C4-2B (cell line): Measurements from ENCODE around the gene AGBL1.

Source experiments
- H3K27ac ChIP-seq: fragments of 450-650 bp; 2 replicates; pipeline ENCODE4 v1.5.1; 2017
- CTCF ChIP-seq: fragments of 450-650 bp; conservative IDR thresholded peaks from 2 replicates; pipeline ENCODE4 v1.5.1; 2017; ENCODE audit warnings: mild to moderate bottlenecking
- ZFX ChIP-seq: fragments of 450-650 bp; IDR thresholded peaks from 2 replicates; pipeline ENCODE4 v1.6.1; 2017

AGBL1 gene

GRCh38 chr15:86237111-86237500 lies 157.4 kb downstream of the AGBL1 start:
- no peak for TF ChIP-seq ZFX
- TF ChIP-seq CTCF, result no peak
- no peak overlapping the region for H3K27ac ChIP-seq

GRCh38 chr15:86247249-86247955 lies 167.7 kb downstream of the AGBL1 start:
- TF ChIP-seq CTCF, result no peak
- no peak for TF ChIP-seq ZFX
- H3K27ac ChIP-seq, result no peak overlapping the region

- H3K27ac ChIP-seq, result no peak overlapping the region
- TF ChIP-seq CTCF, result no peak
- TF ChIP-seq ZFX, result no peak
Measured at GRCh38 chr15:86255247-86255646, 175.6 kb downstream of the AGBL1 start.

- no peak for TF ChIP-seq ZFX
- TF ChIP-seq CTCF, result no peak
- no peak overlapping the region for H3K27ac ChIP-seq
Measured at GRCh38 chr15:86256628-86257027, 177.0 kb downstream of the AGBL1 start.

GRCh38 chr15:86259589-86259988 lies 179.9 kb downstream of the AGBL1 start:
- TF ChIP-seq ZFX (no peak), CTCF (no peak)
- H3K27ac ChIP-seq, result no peak overlapping the region

GRCh38 chr15:86263230-86263629 lies 183.6 kb downstream of the AGBL1 start:
- no peak for TF ChIP-seq ZFX
- no peak for TF ChIP-seq CTCF

GRCh38 chr15:86266896-86267484 lies 187.3 kb downstream of the AGBL1 start:
- TF ChIP-seq CTCF (no peak), ZFX (no peak)
- H3K27ac ChIP-seq, result no peak overlapping the region

More at GRCh38 chr15:86263230-86263629, 183.6 kb downstream of the AGBL1 start:
- H3K27ac ChIP-seq, result no peak overlapping the region
